Panc1 (cell line): ENCODE results near the gene SPARC.

Experiments used
- POLR2AphosphoS5 ChIP-seq: IDR thresholded peaks from 2 replicates; pipeline ENCODE4 v1.6.1; 2012; ENCODE audit warnings: mild to moderate bottlenecking, low read depth, low read length, moderate library complexity
- TF ChIP-seq, protein P1 (sequence below): fragments of 450-650 bp; IDR thresholded peaks from 2 replicates; pipeline ENCODE4 v1.5.1; 2017; ENCODE audit warnings: mild to moderate bottlenecking
- TF ChIP-seq, protein P2 (sequence below), 2 experiments: IDR thresholded peaks; 2 replicates each; pipeline ENCODE4 v1.6.1; 2011 to 2012; ENCODE audit warnings: low read depth in 2 of 2, control low read depth in 1 of 2, low read length in 1 of 2, mild to moderate bottlenecking in 1 of 2, moderate library complexity in 1 of 2; ENCODE audit not compliant: insufficient read depth in 1 of 2

DNA sequence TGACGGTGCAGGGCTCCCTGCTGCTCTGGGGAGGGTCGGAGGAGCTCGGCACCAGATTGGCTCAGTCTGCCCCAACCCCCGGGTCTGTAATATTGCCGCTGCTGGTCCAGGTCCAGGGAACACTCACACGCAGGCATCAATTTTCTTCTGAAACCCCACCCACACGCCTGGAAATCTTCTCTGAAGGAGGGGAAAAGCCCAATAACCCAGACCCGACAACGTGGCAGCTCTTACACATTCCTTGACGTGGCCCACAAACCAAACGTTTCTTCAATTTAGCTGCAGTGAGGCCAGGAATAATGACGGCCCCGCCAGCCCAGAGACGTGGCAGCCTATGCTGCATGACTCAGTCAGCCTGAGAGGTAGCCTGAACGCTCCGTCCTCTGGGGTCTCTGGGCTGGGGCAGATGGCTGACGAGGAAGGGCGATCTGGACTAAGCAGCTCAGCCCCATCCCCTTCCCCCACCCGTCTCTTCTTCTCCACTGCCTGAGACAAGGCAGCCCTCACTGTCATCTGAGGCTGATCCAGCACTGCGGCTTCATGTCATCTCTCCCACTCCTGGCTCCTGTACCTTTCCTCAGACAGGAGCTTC is 9.9 kb upstream of the SPARC start:
- no peak for TF ChIP-seq POLR2AphosphoS5
- TF ChIP-seq, protein P1, sequence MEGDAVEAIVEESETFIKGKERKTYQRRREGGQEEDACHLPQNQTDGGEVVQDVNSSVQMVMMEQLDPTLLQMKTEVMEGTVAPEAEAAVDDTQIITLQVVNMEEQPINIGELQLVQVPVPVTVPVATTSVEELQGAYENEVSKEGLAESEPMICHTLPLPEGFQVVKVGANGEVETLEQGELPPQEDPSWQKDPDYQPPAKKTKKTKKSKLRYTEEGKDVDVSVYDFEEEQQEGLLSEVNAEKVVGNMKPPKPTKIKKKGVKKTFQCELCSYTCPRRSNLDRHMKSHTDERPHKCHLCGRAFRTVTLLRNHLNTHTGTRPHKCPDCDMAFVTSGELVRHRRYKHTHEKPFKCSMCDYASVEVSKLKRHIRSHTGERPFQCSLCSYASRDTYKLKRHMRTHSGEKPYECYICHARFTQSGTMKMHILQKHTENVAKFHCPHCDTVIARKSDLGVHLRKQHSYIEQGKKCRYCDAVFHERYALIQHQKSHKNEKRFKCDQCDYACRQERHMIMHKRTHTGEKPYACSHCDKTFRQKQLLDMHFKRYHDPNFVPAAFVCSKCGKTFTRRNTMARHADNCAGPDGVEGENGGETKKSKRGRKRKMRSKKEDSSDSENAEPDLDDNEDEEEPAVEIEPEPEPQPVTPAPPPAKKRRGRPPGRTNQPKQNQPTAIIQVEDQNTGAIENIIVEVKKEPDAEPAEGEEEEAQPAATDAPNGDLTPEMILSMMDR = no peak
- TF ChIP-seq, protein P2, sequence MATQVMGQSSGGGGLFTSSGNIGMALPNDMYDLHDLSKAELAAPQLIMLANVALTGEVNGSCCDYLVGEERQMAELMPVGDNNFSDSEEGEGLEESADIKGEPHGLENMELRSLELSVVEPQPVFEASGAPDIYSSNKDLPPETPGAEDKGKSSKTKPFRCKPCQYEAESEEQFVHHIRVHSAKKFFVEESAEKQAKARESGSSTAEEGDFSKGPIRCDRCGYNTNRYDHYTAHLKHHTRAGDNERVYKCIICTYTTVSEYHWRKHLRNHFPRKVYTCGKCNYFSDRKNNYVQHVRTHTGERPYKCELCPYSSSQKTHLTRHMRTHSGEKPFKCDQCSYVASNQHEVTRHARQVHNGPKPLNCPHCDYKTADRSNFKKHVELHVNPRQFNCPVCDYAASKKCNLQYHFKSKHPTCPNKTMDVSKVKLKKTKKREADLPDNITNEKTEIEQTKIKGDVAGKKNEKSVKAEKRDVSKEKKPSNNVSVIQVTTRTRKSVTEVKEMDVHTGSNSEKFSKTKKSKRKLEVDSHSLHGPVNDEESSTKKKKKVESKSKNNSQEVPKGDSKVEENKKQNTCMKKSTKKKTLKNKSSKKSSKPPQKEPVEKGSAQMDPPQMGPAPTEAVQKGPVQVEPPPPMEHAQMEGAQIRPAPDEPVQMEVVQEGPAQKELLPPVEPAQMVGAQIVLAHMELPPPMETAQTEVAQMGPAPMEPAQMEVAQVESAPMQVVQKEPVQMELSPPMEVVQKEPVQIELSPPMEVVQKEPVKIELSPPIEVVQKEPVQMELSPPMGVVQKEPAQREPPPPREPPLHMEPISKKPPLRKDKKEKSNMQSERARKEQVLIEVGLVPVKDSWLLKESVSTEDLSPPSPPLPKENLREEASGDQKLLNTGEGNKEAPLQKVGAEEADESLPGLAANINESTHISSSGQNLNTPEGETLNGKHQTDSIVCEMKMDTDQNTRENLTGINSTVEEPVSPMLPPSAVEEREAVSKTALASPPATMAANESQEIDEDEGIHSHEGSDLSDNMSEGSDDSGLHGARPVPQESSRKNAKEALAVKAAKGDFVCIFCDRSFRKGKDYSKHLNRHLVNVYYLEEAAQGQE (IDR thresholded peaks at IDR 0.05; ENCODE audit: insufficient read depth in 1 of 2, low read depth in 2 of 2, low read length in 1 of 2) = no peak
